Sigmoid colon (tissue), 7 donors: ENCODE measurements around the gene ENPP6. TPM values are rescaled to one million over a fixed set of nuclear protein-coding genes. Genes with fewer than 3 reads are reported as not detected.

ENCODE experiments used
- DNase-seq: peaks from one replicate; pipeline ENCODE4 v3.0.0-alpha.2; 2019
- H3K27ac ChIP-seq, 4 donors: fragments of 200-600 bp; sonication (generic); one replicate each; pipeline ENCODE4 v1.5.1; 2016 to 2019; ENCODE audit warnings: mild to moderate bottlenecking in 1 of 4
- H3K27me3 ChIP-seq, 3 donors: fragments of 200-600 bp; sonication (generic); one replicate each; pipeline ENCODE4 v1.5.1; 2019; ENCODE audit warnings: mild to moderate bottlenecking in 1 of 3
- H3K36me3 ChIP-seq, 4 donors: fragments of 200-600 bp; sonication (generic); one replicate each; pipeline ENCODE4 v1.5.1; 2016 to 2019
- H3K4me1 ChIP-seq, 4 donors: fragments of 200-600 bp; sonication (generic); one replicate each; pipeline ENCODE4 v1.5.1; 2017 to 2019
- H3K4me3 ChIP-seq, 4 donors: fragments of 200-600 bp; sonication (generic); one replicate each; pipeline ENCODE4 v1.5.1; 2017 to 2019; ENCODE audit warnings: mild to moderate bottlenecking in 2 of 4, moderate library complexity in 1 of 4
- H3K9me3 ChIP-seq, 4 donors: fragments of 200-600 bp in 3 of 4; sonication (generic) in 3 of 4; one replicate each; pipeline versions ENCODE4 v1.5.1 to v1.6.1; 2013 to 2019
- CTCF ChIP-seq, 4 experiments: fragments of 450-650 bp in 3 of 4; fragments of 200-600 bp in 1 of 4; IDR thresholded peaks; one replicate each; pipeline ENCODE4 v1.5.1; 2016 to 2019; ENCODE audit warnings: antibody characterized with exemption in 4 of 4, mild to moderate bottlenecking in 3 of 4, moderate library complexity in 2 of 4
- EP300 ChIP-seq, 4 donors: sonication (generic); formaldehyde crosslinking; IDR thresholded peaks; one replicate each; pipeline ENCODE4 v1.6.1; 2017; ENCODE audit warnings: antibody characterized with exemption in 4 of 4
- POLR2A ChIP-seq, 2 donors: fragments of 450-650 bp; IDR thresholded peaks; one replicate each; pipeline ENCODE4 v1.6.1; 2016; ENCODE audit warnings: antibody characterized with exemption in 2 of 2, mild to moderate bottlenecking in 2 of 2, moderate library complexity in 2 of 2
- POLR2AphosphoS5 ChIP-seq, 4 donors: sonication (generic); formaldehyde crosslinking; IDR thresholded peaks; one replicate each; pipeline ENCODE4 v1.6.1; 2017; ENCODE audit warnings: antibody characterized with exemption in 4 of 4
- WGBS, 2 donors: extraction: QIAGEN DNeasy Blood & Tissue Kit; methylation state at CpG; one replicate each; pipeline ENCODE4 v1.1.7; 2013; 5-methylcytosine and 5-hydroxymethylcytosine counted together
- intact Hi-C: fragments of 100-400 bp; cut with DNase I; formaldehyde crosslinking; loops from one replicate; pipeline ENCODE4 v1.15.1; 2023
- polyA plus RNA-seq, 3 donors: library from polyadenylated mRNA; stranded (reverse); fragments of 200-250 nt; gene quantifications; one replicate each; pipeline ENCODE4 v1.2.3, GENCODE V29; 2013
- total RNA-seq, 4 donors: library from RNA; depleted of rRNA; stranded (reverse); fragments of >200 nt; gene quantifications; one replicate each; pipeline ENCODE4 v1.1.0, GENCODE V29; 2016
- donor health status: healthy with polysubstance abuse.
- donor health status: Bipolar disorder and iron deficiency.
- donor health status: healthy.

The ENPP6 gene
- total and polyA plus RNA-seq, 7 donors = under 0.01 to 0.66 (median 0.31) TPM

GRCh38 chr4:184102488-184102887, 115.2 kb downstream of the ENPP6 start:
- intact Hi-C loops = no loop called here
- TF ChIP-seq POLR2A (IDR thresholded peaks at IDR 0.05) (no peak), EP300 (IDR thresholded peaks at IDR 0.05) (no peak), POLR2AphosphoS5 (IDR thresholded peaks at IDR 0.05) (no peak), CTCF (IDR thresholded peaks at IDR 0.05) (no peak)

GRCh38 chr4:184101711-184102110, 116.0 kb downstream of the ENPP6 start:
- Histone ChIP-seq H3K36me3 (no peaks in the 10 kb centered on the region), H3K9me3 (no peaks in the 10 kb centered on the region), H3K4me1 (peaks cover 0 to 18% (median 10%) of the 10 kb centered on the region in 4 donors), H3K27ac (no peak overlapping the region), H3K4me3 (no peak overlapping the region), H3K27me3 (no peaks in the 10 kb centered on the region)
- DNase-seq = no peak
- WGBS, 2 donors = 93 to 97% methylated on average over 11 of the region's 11 CpGs
- intact Hi-C loops = no loop called here
- no peak for TF ChIP-seq POLR2AphosphoS5 (IDR thresholded peaks at IDR 0.05)
- TF ChIP-seq CTCF (IDR thresholded peaks at IDR 0.05) = no peak
- TF ChIP-seq EP300 (IDR thresholded peaks at IDR 0.05) = no peak
- TF ChIP-seq POLR2A (IDR thresholded peaks at IDR 0.05) = no peak

More at GRCh38 chr4:184102488-184102887, 115.2 kb downstream of the ENPP6 start:
- Histone ChIP-seq H3K27me3 (no peaks in the 10 kb centered on the region), H3K4me3 (no peak overlapping the region), H3K36me3 (no peaks in the 10 kb centered on the region), H3K4me1 (peaks cover 0 to 11% (median 3%) of the 10 kb centered on the region in 4 donors), H3K9me3 (no peaks in the 10 kb centered on the region), H3K27ac (no peak overlapping the region)
- WGBS, 2 donors = 84 to 91% methylated on average over 10 of the region's 10 CpGs
- DNase-seq = no peak

- DNase-seq = no peak
- H3K4me3 ChIP-seq = no peak overlapping the region
- no peaks in the 10 kb centered on the region for H3K36me3 ChIP-seq
- TF ChIP-seq CTCF (IDR thresholded peaks at IDR 0.05) = peak in 3 of 4 experiments; percentile 31 to 41 (median 38)
- TF ChIP-seq POLR2A (IDR thresholded peaks at IDR 0.05) = no peak
- TF ChIP-seq POLR2AphosphoS5 (IDR thresholded peaks at IDR 0.05) = no peak
- TF ChIP-seq EP300 (IDR thresholded peaks at IDR 0.05) = no peak
- H3K27ac ChIP-seq = no peak overlapping the region
- peaks cover 0 to 25% (median 15%) of the 10 kb centered on the region in 4 donors for H3K4me1 ChIP-seq
- H3K27me3 ChIP-seq = no peaks in the 10 kb centered on the region
- H3K9me3 ChIP-seq = no peaks in the 10 kb centered on the region
- WGBS, 2 donors = 15 to 51% methylated on average over 14 of the region's 14 CpGs
- intact Hi-C loops = no loop called here
Observed at GRCh38 chr4:184100297-184100885, 117.3 kb downstream of the ENPP6 start.

- Histone ChIP-seq H3K27me3 (no peaks in the 10 kb centered on the region), H3K27ac (no peak overlapping the region), H3K9me3 (no peaks in the 10 kb centered on the region), H3K36me3 (no peaks in the 10 kb centered on the region), H3K4me1 (peaks cover 0 to 28% (median 18%) of the 10 kb centered on the region in 4 donors), H3K4me3 (no peak overlapping the region)
- WGBS, 2 donors = 78 to 90% methylated on average over 10 of the region's 10 CpGs
- no peak for DNase-seq
- TF ChIP-seq POLR2A (IDR thresholded peaks at IDR 0.05) = no peak
- intact Hi-C loops = loop anchor here (2.0 kb wide), 1 partner anchor 259 kb away; no protein-coding TSS in a partner anchor
Observed at GRCh38 chr4:184099535-184099966, 118.1 kb downstream of the ENPP6 start.

GRCh38 chr4:184099000-184099399, 118.7 kb downstream of the ENPP6 start:
- Histone ChIP-seq H3K27ac (no peak overlapping the region), H3K36me3 (no peaks in the 10 kb centered on the region), H3K4me3 (no peak overlapping the region), H3K9me3 (no peaks in the 10 kb centered on the region), H3K27me3 (no peaks in the 10 kb centered on the region), H3K4me1 (peaks cover 0 to 26% (median 20%) of the 10 kb centered on the region in 4 donors)
- no peak for DNase-seq
- TF ChIP-seq EP300 (IDR thresholded peaks at IDR 0.05) (no peak), POLR2A (IDR thresholded peaks at IDR 0.05) (no peak), POLR2AphosphoS5 (IDR thresholded peaks at IDR 0.05) (no peak), CTCF (IDR thresholded peaks at IDR 0.05) (no peak)
- WGBS, 2 donors = 83 to 88% methylated on average over 4 of the region's 4 CpGs
- intact Hi-C loops = loop anchor here (2.0 kb wide), 1 partner anchor 258 kb away; no protein-coding TSS in a partner anchor
